Astrocyte of the spinal cord (primary cell): ENCODE data around the gene USP25.

Experiments used
- DNase-seq: peaks from one replicate; pipeline ENCODE4 v3.0.0; 2011; ENCODE audit warnings: low read depth, low spot score
- H3K4me3 ChIP-seq: 2 replicates; pipeline ENCODE4 v1.5.1; 2011; ENCODE audit warnings: low read depth, mild to moderate bottlenecking, low read length, moderate library complexity
- CTCF ChIP-seq: IDR thresholded peaks from 2 replicates; pipeline ENCODE4 v1.5.1; 2012; ENCODE audit warnings: low read depth, mild to moderate bottlenecking, low read length, inconsistent platforms
- in situ Hi-C: cut with HindIII; loops from 2 replicates; pipeline ENCODE4 v1.10.0; 2017; ENCODE audit warnings: low sequenced_read_pairs

The USP25 gene

GRCh38 chr21:15809065-15809464 lies 79.3 kb downstream of the USP25 start:
- in situ Hi-C loops = no loop called here
- TF ChIP-seq CTCF = no peak

GRCh38 chr21:15809818-15810217 lies 80.0 kb downstream of the USP25 start:
- TF ChIP-seq CTCF = no peak
- H3K4me3 ChIP-seq = no peak overlapping the region
- in situ Hi-C loops = no loop called here
- peak; percentile 35 for DNase-seq

More at GRCh38 chr21:15809065-15809464, 79.3 kb downstream of the USP25 start:
- DNase-seq = no peak
- no peak overlapping the region for H3K4me3 ChIP-seq

GRCh38 chr21:15815285-15815684 lies 85.5 kb downstream of the USP25 start:
- no peak for DNase-seq
- in situ Hi-C loops = no loop called here
- no peak for TF ChIP-seq CTCF
- no peak overlapping the region for H3K4me3 ChIP-seq

GRCh38 chr21:15820327-15820726 lies 90.5 kb downstream of the USP25 start:
- no peak overlapping the region for H3K4me3 ChIP-seq
- no peak for DNase-seq
- TF ChIP-seq CTCF = no peak
- in situ Hi-C loops = no loop called here

GRCh38 chr21:15820852-15821379 lies 91.1 kb downstream of the USP25 start:
- in situ Hi-C loops = no loop called here
- H3K4me3 ChIP-seq = no peak overlapping the region
- no peak for TF ChIP-seq CTCF
- peak; percentile 32 for DNase-seq

GRCh38 chr21:15823486-15824150 lies 93.8 kb downstream of the USP25 start:
- no peak for DNase-seq

More at GRCh38 chr21:15823486-15824150, 93.8 kb downstream of the USP25 start:
- no peak for TF ChIP-seq CTCF
- in situ Hi-C loops = no loop called here
- H3K4me3 ChIP-seq = no peak overlapping the region
